GM12878 (cell line): Measurements from ENCODE around the gene PCDHGA1. TPM values are rescaled to one million over a fixed set of nuclear protein-coding genes. Genes with fewer than 3 reads are reported as not detected.

Experiments used
- CHD1 ChIP-seq: IDR thresholded peaks from 2 replicates; pipeline ENCODE4 v1.6.1; 2012; ENCODE audit warnings: low read depth, low read length, improper control_type of control experiment
- CREB1 ChIP-seq: IDR thresholded peaks from 2 replicates; pipeline ENCODE4 v1.6.1; 2012; ENCODE audit warnings: low read depth, mild to moderate bottlenecking, inconsistent platforms
- JUNB ChIP-seq: IDR thresholded peaks from 2 replicates; pipeline ENCODE4 v1.6.1; 2016; ENCODE audit warnings: antibody characterized with exemption, mild to moderate bottlenecking
- NFXL1 ChIP-seq: fragments of 450-650 bp; IDR thresholded peaks from 2 replicates; pipeline ENCODE4 v1.6.1; 2017; ENCODE audit warnings: antibody characterized with exemption, mild to moderate bottlenecking, borderline replicate concordance
- NFYA ChIP-seq: IDR thresholded peaks from 2 replicates; pipeline ENCODE4 v1.6.1; 2011; ENCODE audit warnings: low read depth, mild to moderate bottlenecking, low read length, improper control_type of control experiment, borderline replicate concordance
- RCOR1 ChIP-seq: conservative IDR thresholded peaks from 2 replicates; pipeline ENCODE4 v1.6.1; 2012; ENCODE audit warnings: low read depth, low read length, improper control_type of control experiment
- STAT1 ChIP-seq: fragments of 450-650 bp; conservative IDR thresholded peaks from 2 replicates; pipeline ENCODE4 v1.6.1; 2014; ENCODE audit warnings: antibody characterized with exemption, mild to moderate bottlenecking
- STAT3 ChIP-seq: IDR thresholded peaks from 2 replicates; pipeline ENCODE4 v1.6.1; 2011; ENCODE audit warnings: low read depth, low read length, improper control_type of control experiment
- WRNIP1 ChIP-seq: IDR thresholded peaks from 2 replicates; pipeline ENCODE4 v1.6.1; 2011; ENCODE audit warnings: low read depth, low read length, improper control_type of control experiment, borderline replicate concordance
- polyA plus RNA-seq, 11 experiments: library from polyadenylated mRNA; depleted of rRNA in 4 of 11; unstranded in 6 of 11; stranded (reverse) in 5 of 11; fragments of >200 nt; fragmentation: Nextera tagmentation in 4 of 11; fragmentation: Illumina TruSeq in 1 of 11; extraction: Ambion mirVana in 4 of 11; extraction: Trizol in 1 of 11; gene quantifications; 1 replicate in 1 of 11; 2 replicates in 10 of 11; pipeline versions ENCODE4 v1.2.1 to v1.2.3, GENCODE V29; 2011 to 2016; ENCODE audit warnings: inconsistent platforms in 2 of 11, missing spikeins in 2 of 11, low read depth in 1 of 11
- total RNA-seq, 4 experiments: library from RNA; depleted of rRNA in 3 of 4; stranded (reverse); fragments of >200 nt in 3 of 4; fragmentation: Illumina TruSeq in 1 of 4; extraction: Trizol in 1 of 4; gene quantifications; 2 replicates each; pipeline versions ENCODE4 v1.2.1 to v1.2.3, GENCODE V29; 2013 to 2021
- TF ChIP-seq, protein P1 (sequence below): fragments of 450-650 bp; IDR thresholded peaks from 2 replicates; pipeline ENCODE4 v1.6.1; 2017; ENCODE audit warnings: mild to moderate bottlenecking
- TF ChIP-seq, protein P2 (sequence below): fragments of 450-650 bp; IDR thresholded peaks from 2 replicates; pipeline ENCODE4 v1.6.1; 2014; ENCODE audit warnings: mild to moderate bottlenecking
- TF ChIP-seq, protein P3 (sequence below): fragments of 450-650 bp; IDR thresholded peaks from 2 replicates; pipeline ENCODE4 v1.6.1; 2018; ENCODE audit warnings: mild to moderate bottlenecking, low read depth, moderate library complexity; ENCODE audit not compliant: partially characterized antibody
- TF ChIP-seq, protein P4 (sequence below): fragments of 450-650 bp; IDR thresholded peaks from 2 replicates; pipeline ENCODE4 v1.6.1; 2016; ENCODE audit warnings: mild to moderate bottlenecking

The PCDHGA1 gene
- total and polyA plus RNA-seq, 10 of the 15 experiments (the other 5 are each of a cell fraction or from before 2014, with no cell fraction given) = 0.02 to 0.51 (median 0.19) TPM; not detected in 3

DNA sequence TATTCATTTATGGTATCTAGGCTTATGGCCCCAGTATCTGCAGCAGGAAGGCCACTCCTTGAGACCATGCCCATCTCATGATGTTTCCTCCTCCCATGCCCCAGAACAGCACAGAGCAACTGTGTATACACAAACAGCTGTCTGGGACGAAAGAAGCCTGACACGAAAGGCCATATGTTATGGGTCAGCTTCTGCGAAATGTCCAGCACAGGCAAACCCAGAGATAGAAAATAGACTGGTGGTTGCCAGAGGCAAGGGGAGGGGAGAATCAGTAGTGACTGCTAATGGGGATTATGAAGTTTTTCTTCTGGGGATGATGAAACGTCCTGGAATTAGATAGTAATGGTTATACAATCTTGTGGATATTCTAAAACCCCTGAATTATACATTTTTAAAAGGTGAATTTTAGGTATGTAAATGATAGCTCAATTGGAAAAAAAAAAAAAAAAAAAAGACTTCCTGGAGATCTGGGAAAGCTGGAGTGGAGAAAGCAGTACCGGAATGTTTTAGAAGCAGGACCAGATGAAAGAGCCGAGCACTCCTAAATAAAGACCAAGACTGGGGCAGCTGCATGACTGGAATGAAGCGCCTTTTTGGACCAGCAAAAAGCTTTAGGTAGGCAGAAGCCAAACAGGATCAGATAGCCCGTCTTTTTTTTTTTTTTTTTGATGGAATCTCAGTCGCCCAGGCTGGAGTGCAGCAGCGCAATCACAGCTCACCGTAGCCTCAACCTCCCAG, 187.7 kb downstream of the PCDHGA1 start (continued):
- TF ChIP-seq, protein P1, sequence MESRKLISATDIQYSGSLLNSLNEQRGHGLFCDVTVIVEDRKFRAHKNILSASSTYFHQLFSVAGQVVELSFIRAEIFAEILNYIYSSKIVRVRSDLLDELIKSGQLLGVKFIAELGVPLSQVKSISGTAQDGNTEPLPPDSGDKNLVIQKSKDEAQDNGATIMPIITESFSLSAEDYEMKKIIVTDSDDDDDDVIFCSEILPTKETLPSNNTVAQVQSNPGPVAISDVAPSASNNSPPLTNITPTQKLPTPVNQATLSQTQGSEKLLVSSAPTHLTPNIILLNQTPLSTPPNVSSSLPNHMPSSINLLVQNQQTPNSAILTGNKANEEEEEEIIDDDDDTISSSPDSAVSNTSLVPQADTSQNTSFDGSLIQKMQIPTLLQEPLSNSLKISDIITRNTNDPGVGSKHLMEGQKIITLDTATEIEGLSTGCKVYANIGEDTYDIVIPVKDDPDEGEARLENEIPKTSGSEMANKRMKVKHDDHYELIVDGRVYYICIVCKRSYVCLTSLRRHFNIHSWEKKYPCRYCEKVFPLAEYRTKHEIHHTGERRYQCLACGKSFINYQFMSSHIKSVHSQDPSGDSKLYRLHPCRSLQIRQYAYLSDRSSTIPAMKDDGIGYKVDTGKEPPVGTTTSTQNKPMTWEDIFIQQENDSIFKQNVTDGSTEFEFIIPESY = no peak
- TF ChIP-seq CREB1 = no peak
- TF ChIP-seq, protein P2, sequence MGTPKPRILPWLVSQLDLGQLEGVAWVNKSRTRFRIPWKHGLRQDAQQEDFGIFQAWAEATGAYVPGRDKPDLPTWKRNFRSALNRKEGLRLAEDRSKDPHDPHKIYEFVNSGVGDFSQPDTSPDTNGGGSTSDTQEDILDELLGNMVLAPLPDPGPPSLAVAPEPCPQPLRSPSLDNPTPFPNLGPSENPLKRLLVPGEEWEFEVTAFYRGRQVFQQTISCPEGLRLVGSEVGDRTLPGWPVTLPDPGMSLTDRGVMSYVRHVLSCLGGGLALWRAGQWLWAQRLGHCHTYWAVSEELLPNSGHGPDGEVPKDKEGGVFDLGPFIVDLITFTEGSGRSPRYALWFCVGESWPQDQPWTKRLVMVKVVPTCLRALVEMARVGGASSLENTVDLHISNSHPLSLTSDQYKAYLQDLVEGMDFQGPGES = no peak
- TF ChIP-seq JUNB = no peak
- no peak for TF ChIP-seq NFYA
- no peak for TF ChIP-seq WRNIP1
- no peak for TF ChIP-seq NFXL1
- TF ChIP-seq STAT3 = no peak
- no peak for TF ChIP-seq STAT1
- TF ChIP-seq, protein P3, sequence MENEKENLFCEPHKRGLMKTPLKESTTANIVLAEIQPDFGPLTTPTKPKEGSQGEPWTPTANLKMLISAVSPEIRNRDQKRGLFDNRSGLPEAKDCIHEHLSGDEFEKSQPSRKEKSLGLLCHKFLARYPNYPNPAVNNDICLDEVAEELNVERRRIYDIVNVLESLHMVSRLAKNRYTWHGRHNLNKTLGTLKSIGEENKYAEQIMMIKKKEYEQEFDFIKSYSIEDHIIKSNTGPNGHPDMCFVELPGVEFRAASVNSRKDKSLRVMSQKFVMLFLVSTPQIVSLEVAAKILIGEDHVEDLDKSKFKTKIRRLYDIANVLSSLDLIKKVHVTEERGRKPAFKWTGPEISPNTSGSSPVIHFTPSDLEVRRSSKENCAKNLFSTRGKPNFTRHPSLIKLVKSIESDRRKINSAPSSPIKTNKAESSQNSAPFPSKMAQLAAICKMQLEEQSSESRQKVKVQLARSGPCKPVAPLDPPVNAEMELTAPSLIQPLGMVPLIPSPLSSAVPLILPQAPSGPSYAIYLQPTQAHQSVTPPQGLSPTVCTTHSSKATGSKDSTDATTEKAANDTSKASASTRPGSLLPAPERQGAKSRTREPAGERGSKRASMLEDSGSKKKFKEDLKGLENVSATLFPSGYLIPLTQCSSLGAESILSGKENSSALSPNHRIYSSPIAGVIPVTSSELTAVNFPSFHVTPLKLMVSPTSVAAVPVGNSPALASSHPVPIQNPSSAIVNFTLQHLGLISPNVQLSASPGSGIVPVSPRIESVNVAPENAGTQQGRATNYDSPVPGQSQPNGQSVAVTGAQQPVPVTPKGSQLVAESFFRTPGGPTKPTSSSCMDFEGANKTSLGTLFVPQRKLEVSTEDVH = no peak
- TF ChIP-seq RCOR1 = no peak
- no peak for TF ChIP-seq CHD1
- TF ChIP-seq, protein P4, sequence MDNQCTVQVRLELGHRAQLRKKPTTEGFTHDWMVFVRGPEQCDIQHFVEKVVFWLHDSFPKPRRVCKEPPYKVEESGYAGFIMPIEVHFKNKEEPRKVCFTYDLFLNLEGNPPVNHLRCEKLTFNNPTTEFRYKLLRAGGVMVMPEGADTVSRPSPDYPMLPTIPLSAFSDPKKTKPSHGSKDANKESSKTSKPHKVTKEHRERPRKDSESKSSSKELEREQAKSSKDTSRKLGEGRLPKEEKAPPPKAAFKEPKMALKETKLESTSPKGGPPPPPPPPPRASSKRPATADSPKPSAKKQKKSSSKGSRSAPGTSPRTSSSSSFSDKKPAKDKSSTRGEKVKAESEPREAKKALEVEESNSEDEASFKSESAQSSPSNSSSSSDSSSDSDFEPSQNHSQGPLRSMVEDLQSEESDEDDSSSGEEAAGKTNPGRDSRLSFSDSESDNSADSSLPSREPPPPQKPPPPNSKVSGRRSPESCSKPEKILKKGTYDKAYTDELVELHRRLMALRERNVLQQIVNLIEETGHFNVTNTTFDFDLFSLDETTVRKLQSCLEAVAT = no peak
